ENCODE measurements around the gene AIMP2. TPM values are rescaled to one million over a fixed set of nuclear protein-coding genes. Genes with fewer than 3 reads are reported as not detected.

Gene AIMP2
- total and polyA plus RNA-seq, 2 of the 4 experiments (the other 2 are of a cell fraction): 57.5 to 58.6 TPM

GRCh38 chr7:6035165-6035564 lies 26.1 kb downstream of the AIMP2 start:
- Histone ChIP-seq H3K23ac (ENCODE audit: low read depth, low read length) (no peak overlapping the region), H2BK15ac (ENCODE audit: low read depth, low read length) (no peak overlapping the region), H3K56ac (ENCODE audit: extremely low read depth, insufficient read depth, low read length) (no peak overlapping the region), H3K79me1 (ENCODE audit: low read depth in 1 of 2, low read length in 2 of 2) (peaks cover 21 to 25% of the 10 kb centered on the region in 2 experiments), H3K9me1 (ENCODE audit: insufficient read depth, low read length) (no peaks in the 10 kb centered on the region; the same call in 1 of the 2 replicates), H3K9me3 (ENCODE audit: control insufficient read depth, insufficient read depth, low read length) (no peaks in the 10 kb centered on the region), H3K27me3 (ENCODE audit: control insufficient read depth, insufficient read depth, low read length) (no peaks in the 10 kb centered on the region), H3K4me1 (ENCODE audit: control insufficient read depth, insufficient read depth, low read length) (no peaks in the 10 kb centered on the region), H4K91ac (ENCODE audit: insufficient read depth, low read depth, low read length) (no peak overlapping the region), H2AK5ac (ENCODE audit: low read depth, low read length) (no peak overlapping the region), H3K18ac (ENCODE audit: low read depth, low read length) (no peak overlapping the region), H4K5ac (ENCODE audit: low read depth, low read length) (no peak overlapping the region), H3K4me2 (ENCODE audit: low read depth, low read length) (no peak overlapping the region), H3K4me3 (ENCODE audit: insufficient read depth, low read depth, low read length) (no peak overlapping the region), H3K36me3 (ENCODE audit: control insufficient read depth, insufficient read depth, low read length) (peaks cover 45% of the 10 kb centered on the region), H2BK20ac (ENCODE audit: low read depth, low read length) (no peak overlapping the region), H4K20me1 (ENCODE audit: insufficient read depth, low read length) (no peaks in the 10 kb centered on the region), H2BK5ac (ENCODE audit: low read depth, low read length, poor library complexity, severe bottlenecking) (no peak overlapping the region), H2BK120ac (ENCODE audit: low read depth, low read length) (no peak overlapping the region), H3K14ac (replicated peaks; ENCODE audit: low read depth, low read length) (no peak overlapping the region), H4K8ac (ENCODE audit: low read depth in 2 of 2, low read length in 2 of 2) (no peak overlapping the region), H3K4ac (ENCODE audit: low read depth, low read length) (no peak overlapping the region), H3K27ac (ENCODE audit: insufficient read depth, low read length) (no peak overlapping the region), H2AFZ (replicated peaks; ENCODE audit: low read length, poor library complexity) (no peak overlapping the region), H2AK9ac (replicated peaks; ENCODE audit: low read depth, low read length, poor library complexity) (no peak overlapping the region), H3K9ac (ENCODE audit: low read depth, low read length) (no peak overlapping the region)
- WGBS, 2 experiments (ENCODE audit: extremely low coverage in 2 of 2, insufficient read length in 1 of 2): 100% methylated on average over 6 of the region's 10 CpGs; no CpG with 5 or more reads in 1 of the 2 experiments
- ChIA-PET CTCF (no interaction called here), POLR2A (ENCODE audit: unreplicated experiment) (no interaction called here)
- no peak for TF ChIP-seq CHD1 (IDR thresholded peaks at IDR 0.05; ENCODE audit: low read depth, low read length)
- no peak for DNase-seq
- BruUV-seq (replicated peaks): no TSS peak
- in situ Hi-C loops (cut with MboI; ENCODE audit: low sequenced_read_pairs): no loop called here
- intact Hi-C loops (cut with micrococcal nuclease): no loop called here
- dilution Hi-C loops (cut with HindIII; ENCODE audit: low sequenced_read_pairs, unreplicated experiment): no loop called here
- ATAC-seq (ENCODE audit: low read depth): no peak
